Kidney capillary endothelial cell (primary cell): Measurements from ENCODE around the gene KEAP1.
"Not testable (repeated sequence)": the region's sequence is repeated elsewhere in the genome, so short reads cannot be mapped to it uniquely, and the experiment has no call there.

Experiments
- DNase-seq: peaks from one replicate; pipeline ENCODE4 v3.0.0-alpha.2; 2018; ENCODE audit warnings: low spot score

The KEAP1 gene

GRCh38 chr19:10503002-10503789 is at the start of gene KEAP1:
KEAP1 (minus strand) TSS chr19:10503356; CDS start chr19:10500033, 3,323 bp downstream.
- DNase-seq, result no peak

- DNase-seq, result no peak
These were observed 49.4 kb upstream of the KEAP1 start for GRCh38 chr19:10552510-10553053.

GRCh38 chr19:10551698-10552301 is 48.6 kb upstream of the KEAP1 start:
- no peak for DNase-seq

- not testable (repeated sequence) for DNase-seq
These were observed 47.9 kb upstream of the KEAP1 start for GRCh38 chr19:10551006-10551405.

GRCh38 chr19:10550336-10550735 is 47.2 kb upstream of the KEAP1 start:
- DNase-seq, result no peak

GRCh38 chr19:10549733-10550132 is 46.6 kb upstream of the KEAP1 start:
- DNase-seq, result no peak

GRCh38 chr19:10548746-10549276 is 45.7 kb upstream of the KEAP1 start:
- DNase-seq, result no peak

- DNase-seq, result no peak
These were observed 43.7 kb upstream of the KEAP1 start for GRCh38 chr19:10546817-10547216.

GRCh38 chr19:10544753-10545251 is 41.6 kb upstream of the KEAP1 start:
- no peak for DNase-seq

- no peak for DNase-seq
These were observed 41.1 kb upstream of the KEAP1 start for GRCh38 chr19:10544242-10544752.

GRCh38 chr19:10543420-10544241 is 40.5 kb upstream of the KEAP1 start, which contains the start of gene ATG4D:
ATG4D (plus strand) TSS chr19:10543904; CDS start chr19:10544091, 187 bp downstream.
- peak; percentile 62 for DNase-seq

GRCh38 chr19:10543059-10543419 is 39.9 kb upstream of the KEAP1 start:
- DNase-seq, result no peak

- not testable (repeated sequence) for DNase-seq
These were observed 35.9 kb upstream of the KEAP1 start for GRCh38 chr19:10539016-10539415.

GRCh38 chr19:10538204-10538983 is 35.2 kb upstream of the KEAP1 start:
- no peak for DNase-seq

- DNase-seq, result no peak
These were observed 34.5 kb upstream of the KEAP1 start for GRCh38 chr19:10537668-10538067.

GRCh38 chr19:10535613-10536012 is 32.5 kb upstream of the KEAP1 start:
- no peak for DNase-seq

GRCh38 chr19:10533646-10534386 is 30.7 kb upstream of the KEAP1 start:
- DNase-seq, result no peak

- no peak for DNase-seq
These were observed 29.3 kb upstream of the KEAP1 start for GRCh38 chr19:10532457-10532856.

GRCh38 chr19:10526887-10527286 is 23.7 kb upstream of the KEAP1 start:
- DNase-seq, result not testable (repeated sequence)

GRCh38 chr19:10525636-10526035 is 22.5 kb upstream of the KEAP1 start:
- DNase-seq, result no peak
